Hair follicle dermal papilla cell (primary cell): ENCODE measurements around the gene SCP2. TPM values are rescaled to one million over a fixed set of nuclear protein-coding genes. Genes with fewer than 3 reads are reported as not detected.

Source experiments
- small RNA-seq: library from RNA; depleted of rRNA; stranded (forward); fragments of <200 nt; gene quantifications from one replicate; pipeline ENCODE3, GENCODE V24; 2012
- total RNA-seq: library from RNA; depleted of rRNA; stranded (reverse); fragments of >200 nt; gene quantifications from 2 replicates; pipeline ENCODE4 v1.2.3, GENCODE V29; 2012

SCP2 gene, protein sequence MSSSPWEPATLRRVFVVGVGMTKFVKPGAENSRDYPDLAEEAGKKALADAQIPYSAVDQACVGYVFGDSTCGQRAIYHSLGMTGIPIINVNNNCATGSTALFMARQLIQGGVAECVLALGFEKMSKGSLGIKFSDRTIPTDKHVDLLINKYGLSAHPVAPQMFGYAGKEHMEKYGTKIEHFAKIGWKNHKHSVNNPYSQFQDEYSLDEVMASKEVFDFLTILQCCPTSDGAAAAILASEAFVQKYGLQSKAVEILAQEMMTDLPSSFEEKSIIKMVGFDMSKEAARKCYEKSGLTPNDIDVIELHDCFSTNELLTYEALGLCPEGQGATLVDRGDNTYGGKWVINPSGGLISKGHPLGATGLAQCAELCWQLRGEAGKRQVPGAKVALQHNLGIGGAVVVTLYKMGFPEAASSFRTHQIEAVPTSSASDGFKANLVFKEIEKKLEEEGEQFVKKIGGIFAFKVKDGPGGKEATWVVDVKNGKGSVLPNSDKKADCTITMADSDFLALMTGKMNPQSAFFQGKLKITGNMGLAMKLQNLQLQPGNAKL
- 82.9 and 112 TPM in 2 replicates for total RNA-seq

DNA sequence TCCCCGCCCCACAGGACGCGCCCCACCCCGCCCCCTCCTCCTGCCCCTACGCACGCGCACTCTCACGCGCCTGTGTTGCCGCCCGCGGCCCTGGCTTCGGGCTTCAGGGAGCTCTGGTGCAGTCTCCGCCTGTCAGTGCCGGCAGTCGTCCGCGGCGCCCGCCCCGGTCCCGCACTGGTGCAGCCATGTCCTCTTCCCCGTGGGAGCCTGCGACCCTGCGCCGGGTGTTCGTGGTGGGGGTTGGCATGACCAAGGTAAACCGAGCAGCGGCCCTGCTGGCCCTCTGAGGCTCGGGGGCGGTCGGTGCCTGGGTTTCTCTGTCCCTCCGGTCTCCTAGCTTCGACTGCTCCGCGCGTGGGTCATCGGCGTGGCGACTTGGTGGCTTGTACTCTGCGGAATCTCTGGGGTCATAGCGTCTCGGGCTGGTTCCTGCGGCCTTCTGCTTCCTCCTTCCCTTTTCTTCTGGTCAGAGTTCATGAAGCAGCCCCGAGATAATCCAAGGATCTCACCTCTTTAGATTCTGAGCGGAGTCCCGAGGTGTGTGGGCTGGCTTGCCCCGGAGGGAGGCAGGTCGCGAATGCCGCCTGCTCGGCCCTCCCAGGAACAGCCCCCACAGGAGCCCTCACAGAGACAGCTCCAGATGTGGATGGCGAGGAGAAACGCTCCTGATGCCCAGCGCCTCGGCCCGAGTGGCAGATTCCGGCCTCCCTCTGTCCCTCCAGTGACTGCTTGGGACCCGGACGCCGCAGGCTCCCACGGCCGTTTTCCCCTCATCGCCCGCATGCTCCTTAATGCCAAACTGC lies at the start of gene SCP2:
Gene SCP2 (plus strand): TSS at position 65 of the 803 bp plus-strand sequence. CDS start 121 bp downstream, at position 186.

DNA sequence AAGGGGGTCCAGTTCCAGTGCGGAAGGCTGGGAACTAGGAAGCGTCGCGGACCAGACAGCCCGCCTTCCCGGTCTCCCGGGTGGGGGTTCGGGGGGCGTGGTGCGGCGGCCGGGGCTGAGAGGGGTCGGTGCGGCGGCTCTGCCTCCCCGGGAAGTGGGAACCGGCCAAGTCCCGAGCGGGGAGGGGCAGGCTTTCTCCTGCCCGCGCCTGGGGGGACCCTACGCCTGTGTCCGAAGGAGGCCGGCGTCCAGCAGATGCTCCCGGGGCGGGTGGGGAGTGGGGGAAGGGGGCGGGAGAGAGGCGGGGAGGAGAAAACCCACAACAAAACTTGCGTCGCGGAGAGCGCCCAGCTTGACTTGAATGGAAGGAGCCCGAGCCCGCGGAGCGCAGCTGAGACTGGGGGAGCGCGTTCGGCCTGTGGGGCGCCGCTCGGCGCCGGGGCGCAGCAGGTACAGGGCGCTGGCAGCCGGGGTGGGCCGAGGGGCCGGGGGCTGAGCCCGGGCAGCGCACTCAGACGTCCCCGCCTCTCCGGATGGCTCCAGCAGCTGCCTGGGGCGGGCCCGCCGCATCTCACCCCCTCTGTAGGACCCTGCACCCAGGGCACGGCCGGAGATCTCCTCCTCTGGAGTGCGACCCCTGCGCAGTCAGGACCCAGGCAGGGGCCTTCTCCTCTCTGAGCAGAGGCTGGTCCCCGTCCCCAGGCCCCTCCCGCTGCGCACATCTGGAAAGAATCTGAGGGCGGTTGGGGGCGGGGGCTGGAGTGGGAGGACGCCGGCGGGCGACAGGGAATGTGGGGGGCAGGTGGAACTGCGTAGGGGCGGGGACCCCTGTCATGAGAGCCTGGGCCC lies 135.0 kb downstream of the SCP2 start, which contains the start of gene PODN:
Gene PODN (plus strand): TSS at position 355 of the 849 bp plus-strand sequence. CDS start 7,643 bp downstream, outside the sequence.

Small RNA genes lying within 50 kb of the gene (small RNA-seq; reads per million reads assigned to genes)
- gene AC099677.1 = not detected
- gene AC099677.2 = not detected
- gene HIGD1AP11 = not detected
- gene MIR1273F = not detected
- not detected for gene MIR1273G
- not detected for gene MIR5095

Other genes with a start within 250 kb of the SCP2 start
- 17.6 and 19.5 TPM in 2 replicates for gene COA7, start 228.9 kb upstream of the SCP2 start, total RNA-seq
- 66.4 and 83.2 TPM in 2 replicates for gene ZYG11B, start 200.8 kb upstream of the SCP2 start, total RNA-seq
- 1.8 and 2.1 TPM in 2 replicates for gene ZYG11A, start 84.5 kb upstream of the SCP2 start, total RNA-seq
- gene ECHDC2, start 5.5 kb upstream of the SCP2 start, total RNA-seq = 10.4 and 23.4 TPM in 2 replicates
- 20.8 and 23.0 TPM in 2 replicates for gene PODN, start 134.9 kb downstream of the SCP2 start, total RNA-seq
- 0.24 TPM in 1 of 2 replicates, not detected in the other for gene SLC1A7, start 215.4 kb downstream of the SCP2 start, total RNA-seq